GM23248 (cell line): ENCODE results near the gene RPL27. TPM values are rescaled to one million over a fixed set of nuclear protein-coding genes. Genes with fewer than 3 reads are reported as not detected.

Source experiments
- DNase-seq: peaks from one replicate; pipeline ENCODE4 v3.0.0-alpha.2; 2015
- H2AFZ ChIP-seq: fragments of 200-600 bp; sonication (generic); 2 replicates; pipeline ENCODE4 v1.6.1; 2016; ENCODE audit warnings: antibody characterized with exemption
- H3F3A ChIP-seq: fragments of 200-600 bp; sonication (generic); 2 replicates; pipeline ENCODE4 v1.6.1; 2016; ENCODE audit warnings: mild to moderate bottlenecking, antibody characterized with exemption, mixed run types; ENCODE audit not compliant: insufficient read depth
- H3K27ac ChIP-seq: fragments of 200-600 bp; sonication (generic); 2 replicates; pipeline ENCODE4 v1.5.1; 2016; ENCODE audit warnings: mild to moderate bottlenecking
- H3K27me3 ChIP-seq: fragments of 200-600 bp; sonication (generic); replicated peaks from 2 replicates; pipeline ENCODE4 v1.6.1; 2016; ENCODE audit warnings: mild to moderate bottlenecking; ENCODE audit not compliant: insufficient read depth
- H3K36me3 ChIP-seq: fragments of 200-600 bp; sonication (generic); 2 replicates; pipeline ENCODE4 v1.6.1; 2016; ENCODE audit warnings: low read depth, mild to moderate bottlenecking
- H3K4me1 ChIP-seq: fragments of 200-600 bp; sonication (generic); 2 replicates; pipeline ENCODE4 v1.6.1; 2016; ENCODE audit warnings: mild to moderate bottlenecking; ENCODE audit not compliant: insufficient read depth
- H3K4me2 ChIP-seq: fragments of 200-600 bp; sonication (generic); one replicate; pipeline ENCODE4 v1.6.1; 2016; ENCODE audit warnings: mild to moderate bottlenecking; ENCODE audit not compliant: unreplicated experiment
- H3K4me3 ChIP-seq: fragments of 200-600 bp; sonication (generic); 2 replicates; pipeline ENCODE4 v1.5.1; 2016; ENCODE audit warnings: mild to moderate bottlenecking
- H3K79me2 ChIP-seq: fragments of 200-600 bp; sonication (generic); 2 replicates; pipeline ENCODE4 v1.6.1; 2016; ENCODE audit warnings: mild to moderate bottlenecking; ENCODE audit not compliant: insufficient read depth
- H3K9ac ChIP-seq: fragments of 200-600 bp; sonication (generic); 2 replicates; pipeline ENCODE4 v1.6.1; 2016; ENCODE audit warnings: mild to moderate bottlenecking
- H3K9me2 ChIP-seq: fragments of 200-600 bp; sonication (generic); 2 replicates; pipeline ENCODE4 v1.6.1; 2016; ENCODE audit warnings: mixed run types, mild to moderate bottlenecking, moderate library complexity; ENCODE audit not compliant: insufficient read depth
- H3K9me3 ChIP-seq: fragments of 200-600 bp; sonication (generic); one replicate; pipeline ENCODE4 v1.6.1; 2017; ENCODE audit warnings: low read depth
- H4K20me1 ChIP-seq: fragments of 200-600 bp; sonication (generic); 2 replicates; pipeline ENCODE4 v1.6.0; 2016; ENCODE audit not compliant: insufficient read depth
- EZH2 ChIP-seq: fragments of 200-600 bp; sonication (generic); IDR thresholded peaks from 2 replicates; pipeline ENCODE4 v1.6.1; 2018; ENCODE audit warnings: antibody characterized with exemption, mild to moderate bottlenecking; ENCODE audit not compliant: insufficient read depth, poor library complexity, severe bottlenecking
- EZH2phosphoT487 ChIP-seq: fragments of 200-600 bp; sonication (generic); IDR thresholded peaks from 2 replicates; pipeline ENCODE4 v1.6.1; 2018; ENCODE audit warnings: antibody characterized with exemption, moderate library complexity, mild to moderate bottlenecking, low read depth; ENCODE audit not compliant: insufficient read depth
- WGBS, 2 experiments: methylation state at CpG; one replicate each; pipeline ENCODE4 v1.1.6; 2015 to 2017; ENCODE audit warnings: low lambda C conversion rate in 2 of 2, low coverage in 1 of 2; ENCODE audit errors: missing lambda C conversion rate in 2 of 2; 5-methylcytosine and 5-hydroxymethylcytosine counted together
- in situ Hi-C: fragments of 300-500 bp; cut with MboI; formaldehyde crosslinking; loops from 2 replicates; pipeline ENCODE4 v1.15.0; 2020
- polyA plus RNA-seq: library from polyadenylated mRNA; unstranded; fragments of >200 nt; fragmentation: Nextera tagmentation; extraction: Ambion mirVana; gene quantifications from 2 replicates; pipeline ENCODE4 v1.2.1, GENCODE V29; 2016
- total RNA-seq: library from RNA; depleted of rRNA; stranded (reverse); fragments of >200 nt; shearing (Covaris generic); gene quantifications from 2 replicates; pipeline ENCODE4 v1.2.3, GENCODE V29; 2014

The RPL27 gene
- total and polyA plus RNA-seq, 2 experiments from 2014 or later = 928 to 1,095 TPM

DNA sequence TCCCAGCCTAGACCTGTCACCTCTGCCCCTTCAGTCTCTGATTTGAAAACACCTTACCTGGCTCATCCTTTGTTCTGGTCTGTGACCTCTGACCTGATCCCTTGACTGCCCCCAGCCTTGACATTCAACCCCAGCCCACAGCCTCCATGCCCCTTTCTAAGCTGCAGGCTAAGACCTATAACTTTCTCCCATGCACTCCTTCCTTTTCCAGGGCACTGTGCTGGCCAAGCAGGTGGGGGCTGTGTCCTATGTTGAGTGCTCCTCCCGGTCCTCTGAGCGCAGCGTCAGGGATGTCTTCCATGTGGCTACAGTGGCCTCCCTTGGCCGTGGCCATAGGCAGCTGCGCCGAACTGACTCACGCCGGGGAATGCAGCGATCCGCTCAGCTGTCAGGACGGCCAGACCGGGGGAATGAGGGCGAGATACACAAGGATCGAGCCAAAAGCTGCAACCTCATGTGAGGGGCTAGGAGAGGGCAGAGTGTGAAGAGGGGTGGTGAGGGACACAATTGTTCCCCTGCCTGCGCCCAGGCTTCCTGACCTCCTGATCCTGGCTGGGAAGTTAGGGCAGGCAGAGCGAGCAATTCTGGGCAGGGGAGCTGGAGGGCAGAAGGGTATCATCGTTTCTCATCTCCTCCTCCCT is 30.1 kb downstream of the RPL27 start:
- in situ Hi-C loops = loop anchor here (25.0 kb wide), 1 partner anchor 284 kb away; no protein-coding TSS in a partner anchor
- Histone ChIP-seq H3K9me2 (no peaks in the 10 kb centered on the region), H3F3A (no peaks in the 10 kb centered on the region), H3K36me3 (no peaks in the 10 kb centered on the region), H4K20me1 (no peaks in the 10 kb centered on the region), H3K27ac (no peak overlapping the region), H3K4me2 (no peak overlapping the region), H3K4me3 (no peak overlapping the region), H3K9ac (no peak overlapping the region), H3K27me3 (no peaks in the 10 kb centered on the region), H3K79me2 (no peaks in the 10 kb centered on the region), H2AFZ (no peak overlapping the region), H3K9me3 (no peaks in the 10 kb centered on the region), H3K4me1 (no peaks in the 10 kb centered on the region)
- no peak for DNase-seq
- WGBS, 2 experiments = 91 to 92% methylated on average over 16 to 17 of the region's 17 CpGs
- TF ChIP-seq EZH2 = no peak
- no peak for TF ChIP-seq EZH2phosphoT487

DNA sequence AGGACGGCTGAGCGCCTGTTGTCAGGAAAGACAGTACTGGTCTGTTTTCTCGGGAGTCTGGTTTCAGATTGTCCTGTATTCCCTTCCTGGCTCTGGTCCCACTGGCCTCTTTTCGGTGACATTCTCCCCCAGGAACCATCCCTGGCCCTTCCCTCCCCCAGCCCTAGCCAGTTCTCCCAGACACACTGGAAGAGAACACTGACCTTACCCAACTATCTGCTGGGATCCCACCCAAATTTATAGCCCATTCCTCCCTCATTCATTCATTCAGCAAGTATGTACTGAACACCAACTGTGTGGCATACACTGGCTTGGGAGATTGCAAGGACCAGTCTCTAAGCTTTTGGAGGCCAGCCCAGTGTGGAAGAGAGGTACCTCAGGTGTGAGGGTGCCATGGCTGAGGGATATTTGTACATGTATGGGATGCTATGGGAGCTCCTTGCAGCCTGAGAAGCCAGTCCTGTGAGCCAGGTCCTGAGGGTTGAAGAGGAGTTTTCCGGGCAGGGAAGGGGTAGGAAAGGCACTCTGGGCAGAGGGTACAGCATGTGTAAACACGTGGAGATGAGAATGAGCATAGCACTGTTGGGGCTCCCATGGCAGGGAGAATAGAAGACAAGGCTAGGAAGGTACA is 32.0 kb downstream of the RPL27 start:
- Histone ChIP-seq H3K4me3 (no peak overlapping the region), H3K27me3 (no peaks in the 10 kb centered on the region), H3K9ac (no peak overlapping the region), H3K27ac (no peak overlapping the region), H3K36me3 (no peaks in the 10 kb centered on the region), H4K20me1 (no peaks in the 10 kb centered on the region), H2AFZ (no peak overlapping the region), H3K9me3 (no peaks in the 10 kb centered on the region), H3K4me2 (no peak overlapping the region), H3K4me1 (no peaks in the 10 kb centered on the region), H3F3A (no peaks in the 10 kb centered on the region), H3K79me2 (no peaks in the 10 kb centered on the region), H3K9me2 (no peaks in the 10 kb centered on the region)
- TF ChIP-seq EZH2 (no peak), EZH2phosphoT487 (no peak)
- no peak for DNase-seq
- 65 to 68% methylated on average over 6 of the region's 6 CpGs for WGBS, 2 experiments
- in situ Hi-C loops = loop anchor here (25.0 kb wide), 1 partner anchor 282 kb away; no protein-coding TSS in a partner anchor

DNA sequence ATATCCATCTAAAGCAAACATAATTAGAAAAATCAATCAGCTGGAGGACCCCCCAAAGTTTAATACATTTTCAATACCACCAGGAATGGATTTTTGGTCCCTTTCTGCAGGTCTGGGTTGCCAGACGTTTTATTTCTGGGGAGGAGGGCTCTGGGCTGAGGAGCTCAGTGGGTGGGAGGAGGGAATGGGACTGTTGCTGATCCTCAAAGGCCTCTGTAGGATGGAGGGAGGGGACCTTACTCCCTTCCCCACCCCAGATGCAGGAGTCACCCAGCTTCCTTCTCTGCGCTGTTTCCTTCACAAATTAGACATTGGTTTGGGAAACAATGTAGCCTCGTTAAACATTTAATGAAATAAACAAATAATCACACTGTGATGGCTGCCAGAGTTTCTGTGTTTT is 33.4 kb downstream of the RPL27 start:
- 74 to 89% methylated on average over 3 of the region's 3 CpGs for WGBS, 2 experiments
- Histone ChIP-seq H4K20me1 (no peaks in the 10 kb centered on the region), H3K9ac (no peak overlapping the region), H3K4me3 (no peak overlapping the region), H3K9me3 (no peaks in the 10 kb centered on the region), H2AFZ (no peak overlapping the region), H3K36me3 (no peaks in the 10 kb centered on the region), H3K79me2 (no peaks in the 10 kb centered on the region), H3F3A (no peaks in the 10 kb centered on the region), H3K27me3 (no peaks in the 10 kb centered on the region), H3K9me2 (no peaks in the 10 kb centered on the region), H3K4me2 (no peak overlapping the region), H3K27ac (no peak overlapping the region), H3K4me1 (no peaks in the 10 kb centered on the region)
- DNase-seq = no peak
- in situ Hi-C loops = loop anchor here (25.0 kb wide), 1 partner anchor 281 kb away; no protein-coding TSS in a partner anchor
- TF ChIP-seq EZH2phosphoT487 (no peak), EZH2 (no peak)

DNA sequence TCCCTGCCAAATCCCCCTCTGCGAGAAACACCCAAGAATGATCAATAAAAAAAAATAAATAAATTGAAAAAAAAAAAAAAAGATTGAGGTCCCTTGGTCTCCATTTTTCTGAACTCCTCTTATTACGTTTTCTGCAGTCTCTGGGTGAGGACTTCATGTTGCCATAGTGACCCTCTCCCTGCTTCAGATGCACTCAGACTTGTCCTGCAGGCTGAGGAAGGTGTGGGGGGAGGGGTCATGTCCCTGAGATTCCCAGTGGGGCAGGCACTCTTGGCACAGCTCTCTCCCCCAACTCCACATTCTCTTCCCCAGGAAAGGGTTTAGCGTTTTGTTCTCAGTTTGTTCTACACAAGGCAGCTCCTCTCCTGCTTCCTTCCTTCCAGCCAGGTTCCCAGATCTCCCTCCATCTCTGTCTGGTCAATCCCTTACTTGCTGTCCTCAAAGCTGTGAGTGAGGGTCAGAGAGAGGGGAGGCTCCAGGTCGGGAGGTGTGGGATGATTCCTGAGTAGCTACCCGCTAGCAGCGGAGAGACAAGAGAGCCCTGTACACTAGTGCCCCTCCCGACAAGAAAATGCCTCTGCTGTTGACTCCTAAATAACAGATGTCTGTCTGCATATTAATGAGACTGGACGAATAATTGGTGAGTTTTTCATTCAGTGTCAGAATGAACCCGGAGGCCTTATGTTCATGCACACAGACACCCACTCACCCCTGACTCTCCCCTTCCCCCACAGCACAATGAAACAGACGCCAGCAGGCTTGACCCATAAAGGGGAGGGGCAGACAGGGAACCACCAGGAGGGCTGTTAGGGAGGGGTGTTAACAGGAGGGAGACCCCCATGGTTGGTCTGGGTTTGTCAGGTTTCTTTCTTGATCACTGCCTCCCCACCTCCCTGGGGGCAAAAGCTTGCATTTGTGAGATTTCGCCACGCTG is 36.0 kb downstream of the RPL27 start:
- no peak overlapping the region for H3K27ac ChIP-seq
- H3F3A ChIP-seq = no peaks in the 10 kb centered on the region
- no peak overlapping the region for H3K9ac ChIP-seq
- H3K9me3 ChIP-seq = no peaks in the 10 kb centered on the region
- DNase-seq = no peak
- TF ChIP-seq EZH2 = no peak
- no peaks in the 10 kb centered on the region for H3K36me3 ChIP-seq
- no peak overlapping the region for H2AFZ ChIP-seq
- H3K4me1 ChIP-seq = no peaks in the 10 kb centered on the region
- no peaks in the 10 kb centered on the region for H3K27me3 ChIP-seq
- H3K4me2 ChIP-seq = no peak overlapping the region
- no peaks in the 10 kb centered on the region for H3K79me2 ChIP-seq
- H4K20me1 ChIP-seq = no peaks in the 10 kb centered on the region
- H3K9me2 ChIP-seq = no peaks in the 10 kb centered on the region
- 43 to 49% methylated on average over 12 of the region's 12 CpGs for WGBS, 2 experiments
- H3K4me3 ChIP-seq = no peak overlapping the region
- in situ Hi-C loops = loop anchor here (25.0 kb wide), 1 partner anchor 278 kb away; no protein-coding TSS in a partner anchor
